Endothelial cell of umbilical vein (primary cell): ENCODE measurements around the gene FIGLA.

Experiments
- CTCF ChIP-seq, 2 donors: IDR thresholded peaks; 1 replicate in 1 of 2; 2 replicates in 1 of 2; pipeline ENCODE4 v1.5.1; 2011; ENCODE audit warnings: low read length in 2 of 2, mild to moderate bottlenecking in 2 of 2, moderate library complexity in 2 of 2, control low read depth in 1 of 2, inconsistent platforms in 1 of 2, low read depth in 1 of 2; ENCODE audit not compliant: insufficient read depth in 1 of 2; ENCODE audit errors: extremely low read depth in 1 of 2
- EZH2 ChIP-seq: IDR thresholded peaks from 2 replicates; pipeline ENCODE4 v1.6.1; 2012; ENCODE audit warnings: borderline replicate concordance, low read depth, mild to moderate bottlenecking, moderate library complexity, low read length, inconsistent platforms; ENCODE audit not compliant: severe bottlenecking
- POLR2A ChIP-seq: IDR thresholded peaks from 2 replicates; pipeline ENCODE4 v1.6.1; 2012; ENCODE audit warnings: low read depth, mild to moderate bottlenecking, control low read depth, low read length

- TF ChIP-seq CTCF (IDR thresholded peaks at IDR 0.05; ENCODE audit: extremely low read depth in 1 of 2, insufficient read depth in 1 of 2, low read depth in 1 of 2, low read length in 2 of 2) (no peak), POLR2A (no peak), EZH2 (no peak)
These were observed 21.8 kb downstream of the FIGLA start for GRCh38 chr2:70768590-70769085.
